GM21619 (cell line): ENCODE data around the gene POMGNT2.

Source experiments
- ATAC-seq: cut with Tn5 transposase; IDR thresholded peaks from one replicate; pipeline ENCODE4 v1.9.1; 2021; ENCODE audit not compliant: unreplicated experiment

POMGNT2 gene

DNA sequence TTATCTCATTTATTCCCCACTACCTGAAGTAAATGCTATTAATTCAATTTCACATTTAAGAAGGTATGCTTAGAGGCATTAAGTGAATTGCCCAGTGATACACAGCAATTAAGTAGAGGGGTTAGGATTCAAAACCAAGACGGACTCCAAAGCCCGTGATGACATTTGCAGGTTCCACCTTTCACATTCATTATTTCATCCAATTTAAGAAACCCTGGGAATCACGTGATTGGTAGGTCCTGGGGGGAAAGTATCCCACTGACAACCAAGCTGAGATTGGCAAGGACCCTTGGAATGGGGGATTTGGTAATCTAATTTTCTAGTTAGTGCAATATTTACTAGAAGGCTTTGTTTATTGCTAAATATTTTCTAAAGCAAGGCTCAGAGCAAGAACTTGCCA is 1.8 kb downstream of the POMGNT2 start:
- ATAC-seq: no peak

- no peak for ATAC-seq
Observed at GRCh38 chr3:43102773-43103480, 3.0 kb downstream of the POMGNT2 start.

DNA sequence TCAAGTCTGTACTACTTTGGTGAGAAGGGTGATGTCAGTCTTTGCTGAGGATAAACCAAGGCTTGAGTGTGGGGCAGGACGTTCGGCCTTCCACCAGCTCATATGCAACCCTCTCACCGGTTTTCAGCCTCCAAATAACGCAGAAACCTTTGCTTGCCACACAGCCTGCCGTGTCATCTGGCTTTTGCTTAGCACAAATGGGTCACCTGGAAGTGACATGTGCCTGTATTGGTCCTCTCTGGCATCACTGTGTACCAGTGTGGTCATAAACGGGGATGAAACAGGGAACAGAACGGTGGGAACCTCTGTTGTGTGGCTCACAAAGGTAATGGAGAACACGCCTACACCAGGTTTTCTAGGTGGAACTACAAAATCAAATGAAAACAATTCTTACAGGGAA is 7.1 kb downstream of the POMGNT2 start:
- no peak for ATAC-seq

DNA sequence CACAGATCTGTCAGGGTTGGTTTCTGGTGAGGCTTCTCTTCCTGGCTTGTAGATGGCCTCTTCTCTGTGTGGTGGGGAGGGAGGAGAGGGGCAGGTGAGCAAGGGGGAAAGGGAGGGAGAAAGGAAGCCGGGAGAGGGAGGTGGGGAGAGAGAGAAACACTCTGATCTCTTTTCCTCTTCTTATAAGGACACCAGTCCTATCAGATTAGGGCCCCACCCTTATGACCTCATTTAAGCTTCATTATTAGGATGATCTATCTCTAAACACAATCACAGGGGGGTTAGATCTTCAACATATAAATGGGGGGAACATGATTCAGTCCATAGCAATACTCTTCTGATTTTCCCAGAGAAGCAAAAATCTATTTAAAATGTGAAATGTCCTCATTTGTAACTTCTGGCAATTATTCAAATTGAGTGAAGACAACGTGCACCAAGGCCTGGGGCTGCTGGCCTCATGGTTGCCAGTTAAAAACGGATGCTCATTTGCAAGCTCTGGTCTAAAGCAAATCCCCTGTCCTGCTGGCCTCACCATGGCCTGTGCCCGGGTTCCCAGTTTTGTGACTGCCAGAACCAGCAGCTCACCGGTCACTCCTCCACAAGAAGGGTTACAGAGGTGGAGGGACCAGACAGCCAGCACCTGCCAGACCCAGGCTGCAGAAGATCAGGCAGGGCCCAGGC is 8.3 kb downstream of the POMGNT2 start:
- no peak for ATAC-seq

- ATAC-seq: no peak
Observed at GRCh38 chr3:43096761-43097160, 9.1 kb downstream of the POMGNT2 start.

DNA sequence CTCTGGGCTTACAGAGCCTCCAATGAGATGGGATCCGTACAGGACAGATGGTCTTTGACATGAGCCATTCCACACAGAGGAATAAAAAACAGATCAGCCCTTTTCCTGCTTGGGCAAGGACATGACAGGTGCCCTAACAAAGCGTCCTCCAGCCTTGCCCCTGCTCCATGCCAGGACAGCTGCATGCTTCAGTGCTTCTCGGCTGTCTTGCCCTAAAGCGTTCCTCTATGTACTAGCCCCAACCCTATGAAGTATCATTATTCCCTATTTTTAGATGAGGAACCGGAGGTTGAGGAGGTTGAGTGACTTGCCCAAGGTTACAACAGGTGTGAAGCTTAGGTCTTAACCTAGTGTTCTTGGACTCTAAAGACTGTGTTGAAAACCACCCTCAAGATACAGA is 10.5 kb downstream of the POMGNT2 start:
- ATAC-seq: no peak

DNA sequence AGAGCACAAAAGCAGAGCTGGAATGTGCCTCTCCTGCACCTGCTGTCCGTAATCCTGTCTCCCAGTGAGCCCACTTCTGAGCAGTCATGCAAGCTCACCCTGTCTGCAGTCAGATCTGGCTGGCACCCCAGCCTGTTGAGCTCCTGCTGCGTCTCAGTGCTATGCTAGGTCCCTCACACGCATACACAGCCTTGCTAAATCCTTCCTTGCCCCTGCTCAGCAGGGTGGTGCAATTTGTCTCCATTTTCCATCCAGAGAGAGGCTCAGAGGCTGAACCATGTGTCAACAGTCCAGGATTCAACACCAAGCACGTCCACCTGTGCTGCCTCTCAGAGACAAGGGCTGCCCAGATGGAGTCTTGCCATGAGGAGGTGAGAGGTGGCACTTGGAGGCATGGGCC is 11.0 kb downstream of the POMGNT2 start:
- ATAC-seq: no peak

GRCh38 chr3:43094381-43094780 is 11.5 kb downstream of the POMGNT2 start:
- no peak for ATAC-seq

DNA sequence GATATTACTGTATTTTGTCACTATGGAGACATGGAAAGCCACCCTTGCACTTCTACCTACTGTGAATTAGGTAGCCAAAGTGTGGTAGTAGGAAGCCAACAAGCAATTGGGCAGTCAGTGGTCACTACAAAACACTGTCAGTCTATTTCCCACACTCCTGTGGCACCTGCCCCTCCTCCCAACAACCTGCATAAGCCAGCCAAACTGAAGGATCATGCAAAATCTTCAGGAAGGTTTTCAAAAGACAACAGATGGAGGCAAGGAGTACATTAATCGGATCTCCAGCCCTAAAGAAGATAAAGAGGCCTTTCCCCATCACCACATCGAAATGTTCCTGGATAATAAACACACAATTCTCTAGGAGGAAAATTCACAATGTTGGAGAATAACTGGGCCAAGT is 11.9 kb downstream of the POMGNT2 start:
- ATAC-seq: no peak

DNA sequence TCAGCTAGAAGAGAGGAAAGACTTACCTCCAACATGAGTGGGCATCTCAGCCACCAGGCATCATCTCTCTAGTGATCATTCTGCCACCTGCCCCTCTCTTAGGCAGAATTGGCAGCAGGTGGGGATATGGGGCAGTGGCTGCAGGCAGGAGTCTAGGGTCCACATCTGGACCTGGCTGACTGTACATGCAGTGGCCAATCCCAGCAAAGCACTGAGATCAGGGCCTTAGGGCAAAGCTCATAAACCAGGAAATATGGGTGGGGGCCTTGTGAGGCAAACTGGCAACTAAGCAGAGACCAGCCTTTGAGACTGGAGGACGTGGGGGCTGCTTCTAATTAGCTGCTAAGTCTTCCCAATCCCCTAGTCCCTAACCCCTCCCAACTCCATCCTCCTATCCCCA is 12.9 kb downstream of the POMGNT2 start:
- ATAC-seq: no peak

DNA sequence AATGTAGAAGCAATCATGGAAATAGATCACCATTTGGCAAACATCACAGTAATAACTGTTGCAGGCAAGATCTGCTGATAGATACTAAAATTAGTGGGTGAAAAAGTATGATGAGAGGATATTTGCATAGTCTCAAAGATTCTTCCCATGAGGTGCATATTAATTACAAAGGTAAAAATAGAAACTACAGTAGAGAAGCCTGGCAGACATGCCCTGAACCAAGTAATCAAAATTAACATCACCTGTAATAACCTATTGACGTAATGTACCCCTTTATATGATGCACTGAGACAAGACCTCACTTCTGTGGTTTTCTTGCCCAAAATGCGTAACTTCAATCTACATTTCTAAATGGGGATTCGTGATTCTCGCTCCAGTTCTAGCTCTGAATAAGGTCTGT is 14.4 kb downstream of the POMGNT2 start:
- no peak for ATAC-seq

DNA sequence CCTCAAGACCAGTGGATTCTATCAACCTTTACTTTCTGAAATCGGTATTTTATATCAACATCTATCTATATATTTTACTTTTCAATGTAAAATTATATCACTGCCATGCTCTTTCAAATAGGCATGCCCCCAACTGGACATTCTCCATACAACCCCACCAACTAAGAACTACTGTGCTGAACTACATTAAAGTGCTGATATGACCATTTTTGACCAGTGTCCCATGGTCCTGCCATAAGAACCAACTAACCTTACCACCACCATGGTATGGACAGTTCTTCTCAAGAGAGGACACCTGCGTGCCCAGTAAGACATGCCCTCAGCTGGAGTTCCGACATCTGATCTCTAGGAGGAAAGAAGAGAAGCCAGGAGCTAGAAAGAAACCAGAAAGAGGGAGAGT is 15.6 kb downstream of the POMGNT2 start:
- no peak for ATAC-seq

DNA sequence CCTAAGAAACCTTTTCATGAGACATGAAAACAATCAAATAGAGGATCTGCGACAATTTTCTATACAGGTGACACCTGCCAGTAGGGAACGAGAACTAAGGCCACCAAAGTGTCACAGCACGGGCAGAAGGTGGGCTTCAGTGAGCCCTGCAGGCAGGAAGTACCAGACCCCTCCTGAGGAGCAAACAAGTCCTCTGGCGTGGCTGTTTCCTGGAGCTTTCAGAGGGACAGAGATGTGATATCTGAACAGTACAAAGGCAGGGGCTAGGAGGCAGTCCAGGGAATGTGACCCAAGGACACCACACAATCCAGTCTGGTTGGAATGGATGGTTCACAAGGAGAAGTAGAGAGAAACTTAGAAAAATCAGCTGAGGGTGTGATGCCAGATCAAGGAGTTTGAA is 16.8 kb downstream of the POMGNT2 start:
- no peak for ATAC-seq

DNA sequence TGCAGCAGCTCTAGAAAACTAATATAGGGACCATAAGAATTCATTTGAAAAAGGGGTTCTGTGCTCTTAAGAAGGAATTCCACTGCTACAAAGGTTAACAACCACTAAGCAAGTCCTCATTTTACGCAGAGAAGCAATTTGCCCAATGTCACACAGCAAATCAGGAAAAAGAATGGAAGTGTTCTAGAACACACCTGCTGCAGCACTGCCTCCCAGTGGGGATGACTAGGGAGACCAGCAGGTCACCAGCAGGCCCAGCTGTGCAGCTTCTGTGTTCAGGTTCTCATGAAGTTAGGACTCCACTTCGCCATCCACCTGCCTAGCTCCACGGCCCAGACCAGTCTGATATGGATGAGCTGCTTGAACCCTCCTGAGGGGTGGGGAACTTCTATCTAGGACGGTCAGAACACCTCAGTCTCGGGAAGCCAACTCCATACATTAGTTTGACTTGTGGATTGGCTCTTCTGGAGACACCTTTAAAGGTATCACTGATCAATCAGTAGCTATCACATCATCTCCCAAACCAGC is 18.6 kb downstream of the POMGNT2 start:
- no peak for ATAC-seq

DNA sequence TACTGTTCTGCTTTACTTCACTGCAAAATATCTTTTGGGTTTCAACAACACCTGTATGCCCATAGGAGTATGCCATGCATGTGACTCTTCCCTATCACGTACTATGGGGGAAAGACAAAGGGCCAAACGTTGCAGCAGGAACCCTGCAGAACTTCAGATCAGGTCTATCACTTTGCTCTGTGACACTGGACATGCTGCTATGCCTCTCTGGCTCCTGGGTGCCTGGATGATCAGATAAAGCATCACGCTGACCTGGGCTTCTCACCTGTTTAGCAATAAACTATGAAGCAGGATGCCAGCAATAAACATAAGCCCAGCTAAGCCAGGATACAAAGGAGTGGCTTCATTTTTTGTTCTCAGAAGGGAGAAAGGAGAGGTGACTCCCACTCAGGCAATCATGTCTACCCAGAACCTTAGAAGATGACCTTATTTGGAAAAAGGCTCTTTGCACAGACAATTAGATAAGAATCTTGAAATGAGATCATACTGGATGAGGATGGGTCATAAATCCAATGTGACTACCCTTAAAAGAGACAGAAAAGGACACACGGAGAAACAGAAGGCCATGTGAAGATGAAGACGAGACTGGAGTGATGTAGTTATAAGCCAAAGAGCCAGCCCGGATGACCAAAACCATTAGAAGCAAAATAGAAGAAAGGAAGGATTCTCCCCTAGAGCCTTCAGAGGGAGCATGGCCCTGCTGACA is 19.3 kb downstream of the POMGNT2 start:
- no peak for ATAC-seq

GRCh38 chr3:43082457-43082856 is 23.4 kb downstream of the POMGNT2 start:
- ATAC-seq: no peak

DNA sequence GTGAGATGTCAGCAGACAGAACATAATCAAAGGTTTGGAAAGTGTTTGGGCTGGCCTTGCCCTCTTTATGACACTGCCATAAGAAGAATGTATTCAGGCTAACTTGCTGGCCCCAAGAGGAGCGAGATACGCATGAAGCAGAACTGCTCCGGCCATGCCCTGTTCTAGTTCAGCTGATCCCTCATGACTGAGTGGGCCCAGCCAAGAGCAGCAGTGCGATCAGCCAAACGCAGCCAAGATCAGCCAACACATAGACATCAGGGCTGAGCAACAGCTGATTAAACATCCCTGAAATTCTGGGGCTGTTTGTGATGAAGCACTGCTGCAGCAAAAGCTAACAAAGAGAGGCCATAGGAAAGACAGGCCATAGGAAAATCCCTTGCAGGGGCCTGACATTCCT is 24.1 kb downstream of the POMGNT2 start:
- no peak for ATAC-seq

GRCh38 chr3:43080726-43081568 is 24.9 kb downstream of the POMGNT2 start:
- no peak for ATAC-seq

DNA sequence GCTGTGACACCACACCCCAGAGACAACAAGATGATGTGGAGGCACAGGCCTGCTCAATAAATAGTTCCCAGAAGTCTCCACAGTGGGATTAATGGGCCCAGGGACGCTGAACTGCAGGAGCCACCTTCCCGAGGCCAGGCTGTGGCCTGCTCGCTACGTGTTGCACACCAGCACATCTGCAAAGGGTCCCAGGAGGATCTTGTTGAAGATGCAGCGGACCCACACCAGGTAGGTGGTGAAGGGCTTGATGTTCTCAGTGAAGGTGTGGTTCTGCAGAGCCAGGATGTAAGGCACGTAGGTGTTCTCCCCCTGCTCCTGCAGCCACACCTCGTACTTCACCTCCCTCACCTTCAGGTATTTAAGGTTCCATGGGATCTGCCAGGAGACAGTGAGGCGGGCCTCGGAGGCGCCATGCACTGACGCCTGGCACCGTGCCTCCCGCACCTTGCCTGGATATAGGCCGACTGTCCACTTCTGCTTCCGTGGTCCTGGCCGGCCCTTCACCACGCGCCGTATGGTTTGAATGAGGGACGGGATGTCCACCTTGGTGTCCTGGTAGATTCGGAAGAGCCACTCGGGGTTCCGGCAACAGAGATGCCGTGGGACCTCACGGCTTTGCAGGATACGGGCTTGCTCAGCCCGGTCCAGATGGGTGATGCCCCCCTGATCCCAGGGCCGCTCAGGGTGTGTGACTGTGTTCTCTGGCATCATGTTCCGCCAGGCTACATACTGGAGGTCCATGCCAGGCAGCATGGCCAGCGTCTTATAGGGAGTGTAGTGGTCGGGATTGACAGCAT is 26.1 kb downstream of the POMGNT2 start:
- no peak for ATAC-seq

- ATAC-seq: no peak
Observed at GRCh38 chr3:43077707-43078106, 28.2 kb downstream of the POMGNT2 start.
